Measurements from ENCODE around the gene FOLR1.
"Not testable (repeated sequence)": the region's sequence is repeated elsewhere in the genome, so short reads cannot be mapped to it uniquely, and the experiment has no call there.

FOLR1 gene

DNA sequence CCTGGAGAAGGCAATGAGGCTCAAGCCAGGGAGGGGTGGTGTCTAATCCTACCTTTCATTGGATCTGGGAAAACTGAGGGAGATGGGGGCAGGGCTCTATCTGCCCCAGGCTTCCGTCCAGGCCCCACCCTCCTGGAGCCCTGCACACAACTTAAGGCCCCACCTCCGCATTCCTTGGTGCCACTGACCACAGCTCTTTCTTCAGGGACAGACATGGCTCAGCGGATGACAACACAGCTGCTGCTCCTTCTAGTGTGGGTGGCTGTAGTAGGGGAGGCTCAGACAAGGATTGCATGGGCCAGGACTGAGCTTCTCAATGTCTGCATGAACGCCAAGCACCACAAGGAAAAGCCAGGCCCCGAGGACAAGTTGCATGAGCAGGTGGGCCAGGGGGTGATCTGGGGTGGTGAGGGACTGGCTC is at the start of gene FOLR1:
Gene FOLR1 (plus strand): TSS at position 180 of the 421 bp plus-strand sequence. CDS start 34 bp downstream, at position 214.
- DNase-seq (ENCODE audit: low read depth): no peak

- not testable (repeated sequence) for DNase-seq (ENCODE audit: low read depth)
Measured at GRCh38 chr11:72142543-72142942, 49.4 kb upstream of the FOLR1 start.

DNA sequence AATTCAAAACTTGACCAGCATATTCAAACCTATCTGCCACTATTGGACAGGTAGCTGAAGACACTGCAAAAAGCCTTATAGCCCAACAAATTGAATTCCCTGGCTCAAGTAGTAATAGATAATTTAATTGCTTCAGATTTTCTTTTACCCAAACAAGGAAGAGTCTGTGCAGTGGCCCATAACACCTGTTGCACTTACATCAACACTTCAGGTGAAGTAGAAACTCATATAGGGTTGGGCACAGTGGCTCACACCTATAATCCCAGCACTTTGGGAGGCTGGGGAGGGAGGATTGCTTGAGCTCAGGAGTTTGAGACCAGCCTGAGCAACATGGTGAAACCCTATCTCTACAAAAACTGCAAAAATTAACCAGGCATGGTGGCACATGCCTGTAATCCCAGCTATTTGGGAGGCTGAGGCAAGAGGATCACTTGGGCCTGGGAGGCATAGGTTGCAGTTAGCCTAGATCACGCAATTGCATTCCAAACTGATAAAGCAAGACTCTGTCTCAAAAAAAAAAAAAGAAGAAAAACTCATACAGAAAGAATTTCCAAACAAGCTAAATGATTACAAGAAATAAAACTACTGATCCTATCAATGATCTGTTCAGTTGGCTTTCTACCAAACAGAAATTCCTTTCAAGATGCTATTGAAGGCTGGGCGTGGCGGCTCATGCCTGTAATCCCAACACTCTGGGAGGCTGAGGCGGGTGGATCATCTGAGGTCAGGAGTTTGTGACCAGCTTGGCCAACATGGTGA is 47.0 kb upstream of the FOLR1 start:
- no peak for DNase-seq (ENCODE audit: low read depth)

DNA sequence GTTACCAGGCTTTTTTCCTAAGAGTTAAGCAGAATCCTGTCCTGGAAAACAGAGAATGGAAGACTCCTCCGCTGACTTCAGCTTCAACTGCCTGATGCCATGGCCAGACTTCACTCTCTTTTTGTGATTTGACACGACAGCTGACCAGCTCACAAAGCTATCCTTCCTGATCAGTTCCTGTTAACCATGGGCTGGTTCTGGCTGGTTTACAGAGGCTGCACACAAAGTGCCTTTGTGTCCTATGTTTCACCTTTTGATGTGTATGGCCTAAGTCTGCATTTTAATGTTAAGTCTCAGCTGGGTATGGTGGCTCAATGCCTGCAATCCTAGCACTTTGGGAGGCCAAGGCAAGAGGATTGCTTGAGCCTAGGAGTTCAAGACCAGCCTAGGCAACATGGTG is 45.3 kb upstream of the FOLR1 start:
- DNase-seq (ENCODE audit: low read depth): no peak

- no peak for DNase-seq (ENCODE audit: low read depth)
Measured at GRCh38 chr11:72150882-72151281, 41.1 kb upstream of the FOLR1 start.

DNA sequence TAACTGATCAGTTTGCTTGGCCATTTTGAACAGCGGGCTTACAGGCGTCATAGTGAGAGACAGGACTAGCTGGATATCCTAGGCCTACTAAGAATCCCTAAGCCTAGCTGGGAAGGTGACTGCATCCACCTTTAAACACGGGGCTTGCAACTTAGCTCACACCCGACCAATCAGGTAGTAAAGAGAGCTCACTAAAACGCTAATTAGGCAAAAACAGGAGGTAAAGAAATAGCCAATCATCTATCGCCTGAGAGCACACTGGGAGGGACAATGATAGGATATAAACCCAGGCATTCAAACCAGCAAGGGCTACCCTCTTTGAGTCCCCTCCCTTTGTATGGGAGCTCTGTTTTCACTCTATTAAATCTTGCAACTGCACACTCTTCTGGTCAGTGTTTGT is 38.1 kb upstream of the FOLR1 start:
- DNase-seq (ENCODE audit: low read depth): not testable (repeated sequence)

DNA sequence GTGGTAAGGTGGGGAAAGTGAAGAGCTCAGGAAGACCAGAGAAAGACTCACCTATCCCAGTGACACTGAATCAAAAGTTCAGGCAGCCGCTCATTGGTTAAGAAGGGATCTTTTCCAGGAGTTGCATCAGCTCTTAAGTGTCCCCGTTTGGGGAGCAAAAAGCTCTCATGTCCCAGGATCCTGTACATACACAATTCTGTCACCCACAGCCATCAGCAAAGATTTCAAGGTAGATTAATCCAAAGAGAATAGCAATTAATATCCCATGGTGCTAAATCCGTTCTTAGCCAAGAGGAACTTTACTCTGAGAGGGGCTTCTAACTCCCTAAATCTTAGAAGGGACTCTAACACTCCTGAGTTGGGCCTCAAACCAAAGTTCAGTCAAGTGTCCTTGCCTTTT is 37.1 kb upstream of the FOLR1 start:
- no peak for DNase-seq (ENCODE audit: low read depth)

DNA sequence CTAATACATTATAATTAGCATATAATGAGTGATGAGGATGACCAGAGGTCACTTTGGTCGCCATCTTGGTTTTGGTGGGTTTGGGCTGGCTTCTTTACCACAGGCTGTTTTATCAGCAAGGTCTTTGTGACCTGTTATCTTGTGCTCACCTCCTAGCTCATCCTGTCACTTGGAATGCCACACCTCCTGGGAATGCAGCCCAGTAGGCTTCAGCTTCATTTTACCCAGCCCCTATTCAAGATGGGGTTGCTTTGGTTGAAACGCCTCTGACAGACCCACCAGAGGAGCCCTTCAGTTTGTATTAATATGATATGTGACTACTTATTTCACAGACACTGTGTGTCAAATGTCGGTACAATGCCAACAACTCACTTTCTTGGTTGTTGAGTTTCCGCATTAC is 36.2 kb upstream of the FOLR1 start:
- DNase-seq (ENCODE audit: low read depth): no peak

DNA sequence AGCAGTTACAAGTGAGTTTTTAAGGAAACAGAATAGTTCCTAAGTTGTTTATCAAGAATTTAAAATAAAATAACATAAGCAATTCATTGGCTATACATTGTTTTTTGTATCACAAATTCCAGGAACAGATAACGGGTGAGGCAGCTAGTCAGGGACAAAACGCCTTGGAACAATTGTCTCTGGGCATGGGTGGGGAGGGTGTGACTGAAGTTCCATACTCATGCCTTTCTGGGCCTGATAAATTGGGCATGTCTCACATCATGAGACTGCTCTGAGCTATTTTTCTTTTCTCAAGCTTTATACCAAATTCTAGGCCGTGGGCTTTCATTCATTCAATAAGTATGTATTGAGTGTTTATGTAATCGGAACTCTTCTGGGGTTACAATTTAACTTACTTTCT is 34.8 kb upstream of the FOLR1 start:
- no peak for DNase-seq (ENCODE audit: low read depth)

GRCh38 chr11:72160319-72160718 is 31.6 kb upstream of the FOLR1 start:
- DNase-seq (ENCODE audit: low read depth): no peak

- no peak for DNase-seq (ENCODE audit: low read depth)
Measured at GRCh38 chr11:72162891-72163492, 28.9 kb upstream of the FOLR1 start.

DNA sequence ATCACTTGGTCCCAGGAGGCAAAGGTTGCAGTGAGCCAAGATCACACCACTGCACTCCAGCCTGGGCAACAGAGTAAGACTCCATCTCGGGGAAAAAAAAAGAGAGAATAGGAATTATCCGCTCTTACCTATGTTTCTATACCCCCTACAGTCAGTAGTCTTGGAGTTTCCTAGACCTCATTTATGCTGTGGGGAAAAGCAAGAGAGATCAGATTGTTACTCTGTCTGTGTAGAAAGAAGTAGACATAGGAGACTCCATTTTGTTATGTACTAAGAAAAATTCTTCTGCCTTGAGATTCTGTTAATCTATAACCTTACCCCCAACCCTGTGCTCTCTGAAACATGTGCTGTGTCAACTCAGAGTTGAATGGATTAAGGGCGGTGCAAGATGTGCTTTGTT is 27.8 kb upstream of the FOLR1 start:
- not testable (repeated sequence) for DNase-seq (ENCODE audit: low read depth)

DNA sequence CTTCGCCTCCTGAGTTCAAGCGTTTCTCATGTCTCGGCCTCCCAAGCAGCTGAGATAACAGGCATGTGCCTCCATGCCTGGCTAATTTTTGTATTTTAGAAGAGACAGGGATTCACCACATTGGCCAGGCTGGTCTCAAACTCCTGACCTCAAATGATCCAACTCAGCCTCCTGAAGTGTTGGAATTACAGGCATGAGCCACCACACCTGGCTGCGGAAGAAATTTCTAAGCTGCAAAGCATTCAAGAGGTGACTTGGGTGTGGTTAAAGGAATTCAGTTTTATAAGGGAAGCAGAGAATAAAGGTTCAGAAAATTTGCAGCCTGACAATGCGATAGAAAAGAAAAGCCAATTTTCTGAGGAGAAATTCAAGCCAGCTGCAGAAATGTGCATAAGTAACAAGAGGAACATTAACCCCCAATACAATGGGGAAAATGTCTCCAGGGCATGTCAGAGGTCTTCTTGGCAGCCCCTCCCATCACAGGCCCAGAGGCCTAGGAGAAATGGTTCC is 22.8 kb upstream of the FOLR1 start:
- DNase-seq (ENCODE audit: low read depth): not testable (repeated sequence)

- not testable (repeated sequence) for DNase-seq (ENCODE audit: low read depth)
Measured at GRCh38 chr11:72169754-72170153, 22.2 kb upstream of the FOLR1 start.

GRCh38 chr11:72172043-72172442 is 19.9 kb upstream of the FOLR1 start:
- DNase-seq (ENCODE audit: low read depth): not testable (repeated sequence)

GRCh38 chr11:72173291-72173690 is 18.6 kb upstream of the FOLR1 start:
- DNase-seq (ENCODE audit: low read depth): no peak

DNA sequence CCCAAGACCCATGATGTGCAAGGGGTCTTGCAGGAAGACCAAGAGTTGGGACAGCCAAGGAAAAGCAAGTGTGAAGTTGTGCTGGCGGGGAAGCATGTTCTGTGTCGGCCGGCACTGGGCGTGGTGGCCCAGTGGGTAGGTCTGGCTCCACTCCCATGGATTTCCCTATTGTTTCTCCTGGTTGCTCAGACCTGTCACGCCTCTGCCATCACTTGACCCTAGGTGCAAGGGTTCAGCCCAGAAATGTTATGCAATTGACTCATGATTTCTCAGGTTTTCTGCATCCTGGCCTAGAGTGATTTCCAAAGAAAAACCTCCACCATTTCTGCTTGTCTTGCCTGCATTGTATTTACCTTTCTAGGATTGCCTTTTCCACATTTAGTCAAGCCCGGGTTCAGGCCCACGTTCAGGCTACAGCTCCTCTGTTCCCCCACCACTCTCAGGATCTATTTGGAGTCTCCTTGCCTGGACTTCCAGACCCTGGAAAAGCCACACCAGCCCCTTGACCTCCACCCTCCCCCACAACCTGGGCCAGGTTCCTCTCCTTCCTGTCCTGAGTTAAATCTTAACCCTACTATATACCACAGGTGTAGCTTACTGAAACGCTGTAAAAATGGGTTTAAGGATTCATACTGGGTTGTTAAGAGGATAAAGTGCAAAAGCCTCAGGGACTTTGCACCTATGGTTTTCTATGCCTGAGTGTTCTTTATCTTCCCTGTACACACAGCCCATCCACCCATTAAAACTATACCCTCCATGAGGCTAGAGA is 17.5 kb upstream of the FOLR1 start:
- DNase-seq (ENCODE audit: low read depth): no peak

DNA sequence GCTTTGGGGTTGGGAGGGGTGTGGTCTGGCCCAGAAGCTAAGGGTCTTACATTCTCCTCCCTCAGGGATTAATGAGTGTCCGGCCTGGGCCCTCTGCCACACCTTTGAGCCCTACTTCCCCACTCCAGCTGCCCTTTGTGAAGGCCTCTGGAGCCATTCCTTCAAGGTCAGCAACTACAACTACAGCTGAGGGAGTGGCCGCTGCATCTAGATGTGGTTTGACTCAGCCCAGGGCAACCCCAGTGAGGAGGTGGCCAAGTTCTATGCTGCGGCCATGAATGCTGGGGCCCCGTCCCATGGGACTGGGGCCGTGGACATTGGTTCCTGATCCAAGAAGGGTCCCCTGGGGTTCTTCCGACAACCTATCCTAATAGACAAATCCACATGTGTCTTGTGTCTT is 14.3 kb upstream of the FOLR1 start:
- no peak for DNase-seq (ENCODE audit: low read depth)

GRCh38 chr11:72179049-72179803 is 12.7 kb upstream of the FOLR1 start:
- no peak for DNase-seq (ENCODE audit: low read depth)

- no peak for DNase-seq (ENCODE audit: low read depth)
Measured at GRCh38 chr11:72179804-72180396, 12.0 kb upstream of the FOLR1 start.

DNA sequence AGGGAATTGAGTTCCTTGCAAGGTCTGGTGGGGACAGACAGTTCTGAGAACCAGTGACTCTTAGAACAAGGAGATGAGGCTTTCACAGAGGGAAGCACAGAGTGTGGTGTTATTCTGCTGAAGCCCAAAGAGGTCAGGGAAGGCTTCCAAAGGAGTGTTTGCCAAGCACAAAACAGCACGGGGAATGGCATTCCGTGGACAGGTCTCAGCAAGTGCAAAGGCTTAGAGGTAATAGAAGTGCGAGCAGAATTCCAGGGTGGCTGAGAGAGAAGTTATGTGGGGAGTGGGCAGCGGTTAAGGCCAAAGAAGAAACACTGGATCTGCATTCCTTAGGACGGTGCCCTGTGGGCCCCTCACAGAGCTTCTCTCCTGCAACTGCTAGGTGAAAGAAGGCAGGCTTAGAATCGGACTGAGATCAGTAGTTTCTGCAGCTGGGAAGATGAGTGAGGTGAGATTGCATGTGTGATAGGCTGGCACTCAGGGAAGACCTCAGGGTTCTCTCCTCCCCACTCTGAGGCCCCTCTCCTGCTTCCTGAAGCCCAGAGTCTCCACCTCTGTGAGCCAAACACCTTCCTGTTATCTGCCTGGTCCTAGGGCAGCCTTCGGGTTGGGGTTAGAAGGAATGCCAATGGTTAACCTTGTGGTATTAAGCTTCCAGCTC is 10.9 kb upstream of the FOLR1 start:
- not testable (repeated sequence) for DNase-seq (ENCODE audit: low read depth)

All from stimulated activated CD8-positive, alpha-beta memory T cell treated with anti-CD3 and anti-CD28 coated beads, Interleukin-7, amount 100 ng/mL, for 24 hours (primary cell).